Choroid plexus epithelial cell (primary cell): Measurements from ENCODE around the gene NEDD4L.
"Not testable (repeated sequence)": the region's sequence is repeated elsewhere in the genome, so short reads cannot be mapped to it uniquely, and the experiment has no call there.

Experiments
- DNase-seq: peaks from one replicate; pipeline ENCODE4 v3.0.0-alpha.2; 2010; ENCODE audit warnings: low read depth
- H3K4me3 ChIP-seq: 2 replicates; pipeline ENCODE4 v1.5.1; 2011; ENCODE audit warnings: low read depth, mild to moderate bottlenecking, control low read depth, low read length, moderate library complexity
- TF ChIP-seq, protein P1 (sequence below): conservative IDR thresholded peaks from 2 replicates; pipeline ENCODE4 v1.5.1; 2011; ENCODE audit warnings: low read depth, mild to moderate bottlenecking, control low read depth, inconsistent platforms, low read length, moderate library complexity

Gene NEDD4L

DNA sequence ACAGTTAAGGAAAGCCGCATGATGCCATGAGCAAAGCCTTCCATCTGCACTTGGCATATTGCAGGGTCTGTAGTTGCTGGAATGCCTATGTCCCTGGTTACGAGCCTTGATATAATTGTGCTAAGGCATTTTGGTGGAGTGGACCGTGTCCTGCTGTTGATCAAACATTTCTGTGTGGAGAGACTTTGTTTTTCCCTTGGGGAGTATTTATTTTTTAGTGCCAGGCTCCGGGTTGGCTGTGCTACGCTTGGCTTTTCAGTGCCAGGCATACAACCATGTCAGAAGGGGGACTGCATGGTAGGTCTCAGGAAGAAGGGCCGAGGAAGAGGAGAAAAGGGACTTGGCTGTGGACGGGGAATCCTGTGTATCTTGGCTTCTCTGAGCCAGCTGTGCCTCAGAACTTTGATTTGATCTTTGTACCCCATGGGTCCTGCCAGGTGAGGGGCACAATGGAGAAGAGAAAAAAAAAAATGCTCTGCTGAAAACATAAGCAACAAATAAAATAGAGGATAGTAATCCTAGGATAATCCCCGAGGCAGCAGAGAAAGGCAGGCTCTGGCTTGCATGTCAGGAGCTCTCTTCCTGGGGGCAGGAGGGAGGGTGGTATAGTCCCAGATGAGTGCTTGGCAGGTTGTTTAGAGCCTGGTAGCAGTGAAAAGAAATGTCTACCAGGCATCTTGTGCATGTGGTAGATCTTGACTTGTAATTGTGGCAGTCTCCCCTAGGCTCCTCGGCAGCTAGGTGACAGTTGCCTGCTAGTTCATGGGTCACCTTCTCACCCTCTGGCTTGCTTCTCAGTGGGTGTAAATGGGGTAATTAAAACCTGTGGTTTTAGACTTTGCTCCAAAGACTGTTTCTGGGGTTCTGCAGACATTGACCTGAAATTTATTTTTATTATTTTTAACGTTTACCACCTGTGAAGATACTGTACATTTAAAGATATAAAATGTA is 233.0 kb downstream of the NEDD4L start:
- DNase-seq, result no peak
- TF ChIP-seq, protein P1, sequence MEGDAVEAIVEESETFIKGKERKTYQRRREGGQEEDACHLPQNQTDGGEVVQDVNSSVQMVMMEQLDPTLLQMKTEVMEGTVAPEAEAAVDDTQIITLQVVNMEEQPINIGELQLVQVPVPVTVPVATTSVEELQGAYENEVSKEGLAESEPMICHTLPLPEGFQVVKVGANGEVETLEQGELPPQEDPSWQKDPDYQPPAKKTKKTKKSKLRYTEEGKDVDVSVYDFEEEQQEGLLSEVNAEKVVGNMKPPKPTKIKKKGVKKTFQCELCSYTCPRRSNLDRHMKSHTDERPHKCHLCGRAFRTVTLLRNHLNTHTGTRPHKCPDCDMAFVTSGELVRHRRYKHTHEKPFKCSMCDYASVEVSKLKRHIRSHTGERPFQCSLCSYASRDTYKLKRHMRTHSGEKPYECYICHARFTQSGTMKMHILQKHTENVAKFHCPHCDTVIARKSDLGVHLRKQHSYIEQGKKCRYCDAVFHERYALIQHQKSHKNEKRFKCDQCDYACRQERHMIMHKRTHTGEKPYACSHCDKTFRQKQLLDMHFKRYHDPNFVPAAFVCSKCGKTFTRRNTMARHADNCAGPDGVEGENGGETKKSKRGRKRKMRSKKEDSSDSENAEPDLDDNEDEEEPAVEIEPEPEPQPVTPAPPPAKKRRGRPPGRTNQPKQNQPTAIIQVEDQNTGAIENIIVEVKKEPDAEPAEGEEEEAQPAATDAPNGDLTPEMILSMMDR, result no peak

DNA sequence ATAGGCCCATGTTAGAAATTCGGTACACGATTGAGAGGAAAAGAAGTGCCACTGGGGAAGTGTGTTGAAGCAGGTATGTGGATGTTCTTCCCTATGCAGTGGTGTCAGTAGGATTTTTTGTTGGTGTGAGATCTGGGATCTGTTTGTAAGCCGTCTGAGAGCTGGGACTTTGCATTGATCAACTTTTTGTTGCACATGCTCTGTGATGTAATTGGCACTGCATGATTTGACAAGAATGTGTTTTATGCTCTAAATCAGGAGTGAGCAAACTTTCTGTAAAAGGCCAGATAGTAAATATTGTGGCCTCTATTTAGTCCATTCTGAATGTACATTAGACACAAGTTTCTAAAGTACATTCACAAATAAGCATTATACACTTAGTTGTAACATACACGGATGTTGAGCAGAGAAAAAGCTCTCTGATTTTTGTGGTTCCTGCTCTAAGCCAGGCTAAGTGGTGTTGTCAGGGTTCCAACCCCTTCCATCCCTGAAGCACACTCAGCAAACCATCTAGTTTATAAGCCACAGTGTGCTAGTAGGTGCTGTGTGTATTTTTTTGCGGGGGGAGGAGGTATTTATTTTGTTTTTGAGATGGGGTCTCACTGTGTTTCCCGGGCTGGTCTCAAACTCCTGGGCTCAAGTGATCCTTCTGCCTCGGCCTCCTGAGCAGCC is 235.6 kb downstream of the NEDD4L start:
- TF ChIP-seq, protein P1, result no peak
- no peak for DNase-seq
- no peak overlapping the region for H3K4me3 ChIP-seq

More for the DNA sequence above, 233.0 kb downstream of the NEDD4L start:
- H3K4me3 ChIP-seq, result no peak overlapping the region

DNA sequence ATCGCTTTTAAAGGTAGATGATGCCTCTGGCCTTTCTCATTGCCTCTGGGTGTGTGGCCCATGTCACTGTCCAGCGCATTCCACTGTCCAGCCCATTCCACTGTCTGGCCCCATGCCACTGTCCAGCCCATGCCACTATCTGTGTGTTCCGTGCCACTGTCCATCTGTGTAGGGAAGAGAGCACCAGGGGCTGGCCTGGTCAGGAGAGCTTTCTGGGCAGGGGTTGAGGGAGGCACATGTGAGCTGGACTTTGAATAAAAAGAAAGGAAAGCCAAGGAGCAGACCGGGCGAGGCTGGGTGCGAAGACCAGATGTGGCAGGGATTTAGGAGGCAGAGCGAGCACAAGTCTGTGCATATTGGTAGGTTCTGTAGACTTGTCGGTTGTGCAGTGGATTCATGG is 236.2 kb downstream of the NEDD4L start:
- TF ChIP-seq, protein P1, result no peak
- DNase-seq, result no peak
- H3K4me3 ChIP-seq, result no peak overlapping the region

DNA sequence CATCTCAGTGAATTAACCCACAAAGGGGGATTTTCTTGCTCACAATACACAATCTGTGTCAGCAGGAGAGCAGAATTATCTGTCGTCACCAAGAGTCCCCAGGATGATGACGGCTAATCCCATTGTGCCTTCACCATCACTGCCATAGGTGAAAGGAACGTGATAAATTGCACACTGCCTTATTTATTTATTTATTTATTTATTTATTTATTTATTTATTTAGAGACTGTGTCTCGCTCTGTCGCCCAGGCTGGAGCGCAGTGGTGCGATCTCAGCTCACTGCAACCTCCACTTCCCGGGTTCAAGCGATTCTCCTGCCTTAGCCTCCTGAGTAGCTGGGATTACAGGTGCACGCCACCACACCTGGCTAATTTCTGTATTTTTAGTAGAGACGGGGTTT is 238.8 kb downstream of the NEDD4L start:
- not testable (repeated sequence) for DNase-seq, H3K4me3 ChIP-seq

DNA sequence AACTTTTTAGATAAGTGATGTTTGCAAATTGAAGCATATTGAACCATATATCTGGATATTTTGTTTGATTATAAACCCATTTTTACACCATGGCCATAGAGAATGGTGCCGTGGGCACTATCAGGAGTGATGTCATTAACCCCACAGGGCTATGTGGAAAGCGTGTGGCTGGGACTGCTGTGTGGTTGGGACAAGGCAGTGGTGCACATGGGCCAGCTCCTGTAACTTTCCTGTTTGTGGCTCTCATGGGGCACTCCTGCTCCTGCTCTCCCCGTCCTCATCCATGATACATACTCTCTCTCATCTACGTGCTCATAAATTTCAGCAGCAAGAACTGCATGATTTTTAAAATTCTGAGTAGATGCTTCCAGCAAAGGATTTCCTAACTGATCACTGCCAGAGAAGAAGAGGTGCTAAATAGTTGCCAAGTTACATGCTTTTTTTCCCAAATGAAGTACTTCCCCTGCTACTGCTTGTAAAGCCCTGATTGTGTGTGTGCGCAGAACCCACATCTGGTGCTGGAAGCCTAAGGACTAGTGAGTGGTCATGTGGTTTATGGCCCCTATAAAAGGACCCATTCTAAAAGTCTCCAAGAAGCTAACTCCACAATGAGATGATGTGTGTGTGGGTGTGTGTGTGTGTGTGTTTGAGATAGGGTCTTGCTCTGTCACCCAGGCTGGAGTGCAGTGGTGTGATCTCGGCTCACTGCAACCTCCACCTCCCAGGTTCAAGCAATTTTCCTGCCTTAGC is 240.8 kb downstream of the NEDD4L start:
- no peak for DNase-seq
- H3K4me3 ChIP-seq, result no peak overlapping the region
- TF ChIP-seq, protein P1, result no peak

DNA sequence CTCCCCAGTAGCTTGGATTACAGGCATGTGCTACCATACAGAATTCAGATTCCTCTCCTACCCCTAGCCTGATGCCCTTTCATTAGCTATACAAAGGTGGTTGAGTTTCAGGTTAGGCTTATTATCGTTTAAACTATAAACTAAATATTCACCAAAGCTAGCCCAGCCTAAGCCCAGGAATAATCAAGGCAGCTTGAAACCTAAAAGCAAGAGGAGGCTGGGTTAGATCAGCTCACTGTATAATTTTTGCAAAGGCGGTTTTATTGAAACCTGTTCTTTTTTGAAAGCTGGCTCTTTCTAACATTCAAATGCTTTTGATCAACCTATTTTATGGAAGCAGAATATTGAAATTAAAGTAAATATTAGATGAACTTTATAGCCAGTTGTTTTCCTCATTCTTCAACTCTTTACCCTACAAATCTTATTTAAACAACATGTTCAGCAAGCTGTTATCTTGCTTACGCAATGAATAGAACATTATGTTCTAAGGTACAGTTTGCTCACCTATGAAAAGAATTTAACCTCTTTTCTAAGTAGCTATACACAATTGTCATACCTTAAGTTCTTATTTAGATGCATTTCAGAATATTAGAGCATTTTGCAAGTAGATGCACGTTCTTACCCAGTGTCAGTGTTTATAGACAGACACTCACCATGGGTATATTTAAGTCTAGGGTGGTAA is 241.6 kb downstream of the NEDD4L start:
- TF ChIP-seq, protein P1, result no peak
- H3K4me3 ChIP-seq, result no peak overlapping the region
- DNase-seq, result no peak
